GM21717 (cell line): ENCODE results near the gene GSG1L.

Source experiments
- ATAC-seq: cut with Tn5 transposase; IDR thresholded peaks from one replicate; pipeline ENCODE4 v1.9.1; 2021; ENCODE audit warnings: mild to moderate bottlenecking, moderate library complexity; ENCODE audit not compliant: unreplicated experiment

The GSG1L gene

DNA sequence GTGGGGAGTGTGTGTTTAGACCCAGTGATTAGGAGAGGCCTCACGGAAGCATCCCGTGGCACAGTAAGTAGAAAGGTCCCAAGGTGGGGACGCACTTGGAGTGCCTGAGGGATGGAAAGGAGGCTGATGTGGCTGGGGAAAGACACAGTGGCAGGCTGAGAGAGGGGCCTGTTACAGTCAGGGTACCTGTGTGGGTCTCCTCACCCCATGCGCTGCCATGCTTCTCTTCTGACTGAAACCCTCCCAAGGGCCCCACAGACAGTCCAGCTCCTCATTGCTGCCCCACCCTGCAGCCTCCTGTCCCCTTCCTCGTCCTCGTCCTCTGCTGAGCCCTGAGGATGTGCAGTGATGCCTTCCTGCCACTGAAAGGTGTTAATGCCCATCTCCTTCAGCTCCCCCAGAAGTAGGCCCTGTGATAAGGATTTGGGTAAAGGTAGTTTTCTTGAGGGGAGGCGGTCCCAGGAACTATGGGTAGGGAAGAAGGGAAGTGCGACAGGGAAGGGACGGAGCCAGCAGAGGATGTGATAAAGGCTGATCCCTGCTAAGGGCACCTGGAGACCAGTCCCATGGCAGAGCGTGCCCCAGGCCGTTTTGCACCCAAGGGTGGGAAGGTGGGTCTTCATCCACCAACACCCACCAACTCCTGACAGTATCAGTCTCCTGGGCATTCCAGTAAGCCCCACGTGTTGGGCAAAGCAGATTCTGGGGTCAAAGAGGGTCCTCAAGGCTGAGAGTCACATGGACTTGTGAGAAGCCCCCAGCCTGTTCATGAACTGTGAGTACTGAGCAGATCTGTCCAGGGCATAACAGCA, 237.2 kb downstream of the GSG1L start:
- ATAC-seq: no peak

DNA sequence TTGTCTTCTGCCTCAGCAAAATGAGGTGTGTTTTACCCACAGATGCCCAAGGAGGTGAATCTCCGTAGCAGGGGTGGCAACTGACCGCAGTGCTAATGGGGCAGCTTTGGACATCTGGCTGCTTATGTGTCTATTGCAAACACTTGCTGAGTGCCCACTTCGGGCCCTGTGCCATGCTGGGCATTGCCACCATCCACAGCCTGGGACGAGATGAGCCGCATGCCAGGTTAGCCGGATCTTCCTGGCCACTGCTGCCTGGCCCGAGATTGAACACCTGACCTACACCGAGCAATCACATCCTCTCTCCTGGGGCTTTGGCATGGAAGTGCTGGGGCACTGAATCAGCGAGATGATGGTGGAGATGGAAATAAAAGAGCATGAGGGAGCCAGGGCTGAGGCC, 238.7 kb downstream of the GSG1L start:
- ATAC-seq: no peak

DNA sequence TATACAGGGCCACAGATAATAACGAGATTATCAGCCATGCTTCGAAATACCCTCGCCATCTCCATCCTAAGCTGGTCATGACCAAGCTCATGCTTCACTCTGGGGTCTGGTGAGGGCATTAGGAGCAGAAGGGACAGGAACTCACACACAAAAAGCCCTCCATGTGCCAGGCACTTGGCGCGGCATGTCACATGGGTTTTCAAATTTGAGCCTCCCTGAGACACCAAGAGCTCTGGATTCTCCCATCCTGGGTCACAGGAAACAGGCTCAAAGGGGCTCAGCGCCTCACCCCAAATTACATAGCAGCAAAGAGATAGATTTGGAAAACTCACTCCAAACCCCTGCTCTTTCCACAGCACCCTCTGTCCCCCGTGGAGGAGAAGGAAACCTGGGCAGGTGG, 239.5 kb downstream of the GSG1L start:
- no peak for ATAC-seq

DNA sequence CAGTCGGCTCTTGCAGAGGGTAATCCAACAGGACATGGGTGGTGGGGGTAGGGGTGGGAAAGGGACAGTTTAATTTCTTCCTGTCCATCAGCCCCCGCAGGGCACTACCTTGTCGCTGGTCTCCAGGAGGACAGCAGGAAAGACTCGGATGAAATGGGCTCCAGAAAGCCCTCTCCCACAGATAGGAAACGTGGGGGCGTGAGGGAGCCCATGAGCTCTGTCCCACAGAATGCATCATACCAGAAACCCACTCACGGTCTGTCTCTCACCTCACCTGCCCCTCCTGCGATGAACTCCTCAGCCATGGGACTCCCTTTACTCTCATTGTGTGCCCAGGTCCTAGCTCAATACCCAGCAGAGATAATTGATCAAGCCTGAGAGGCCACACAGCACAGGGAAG, 240.1 kb downstream of the GSG1L start:
- no peak for ATAC-seq

DNA sequence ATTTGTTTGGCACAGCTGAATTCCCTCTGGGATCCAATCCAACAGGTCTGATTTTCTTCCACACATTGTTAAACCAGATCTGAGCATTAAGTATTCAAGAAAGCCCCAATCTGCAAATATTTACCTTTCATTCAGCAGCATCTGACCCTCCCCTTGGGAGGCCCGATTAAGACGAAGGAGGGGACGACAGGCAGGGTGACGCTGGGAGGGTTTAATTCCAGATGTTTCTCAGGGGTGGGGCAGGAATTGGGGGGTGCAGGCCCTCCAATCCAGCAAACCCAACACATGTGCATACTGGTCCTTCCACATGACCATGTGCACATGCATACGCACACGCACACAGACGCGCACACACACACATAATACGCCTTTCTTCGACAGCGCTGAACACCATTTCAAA, 240.5 kb downstream of the GSG1L start:
- no peak for ATAC-seq

DNA sequence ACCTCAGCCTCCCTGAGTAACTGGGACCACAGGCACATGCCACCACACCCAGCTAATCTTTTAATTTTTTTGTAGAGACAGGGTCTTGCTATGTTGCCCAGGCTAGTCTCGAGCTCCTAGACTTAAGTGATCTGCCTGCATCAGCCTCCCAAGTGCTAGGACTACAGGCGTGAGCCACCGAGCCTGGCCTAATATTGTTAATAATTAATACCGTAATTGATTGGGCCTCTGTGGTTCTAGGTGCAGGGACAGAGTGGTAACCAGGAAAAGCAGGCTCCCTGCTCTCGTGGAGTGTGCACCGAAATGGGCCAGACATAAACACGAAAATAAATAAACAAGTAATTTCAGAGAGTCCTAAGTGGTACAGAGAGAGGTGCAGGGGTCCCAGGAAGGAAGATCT, 241.0 kb downstream of the GSG1L start:
- no peak for ATAC-seq

DNA sequence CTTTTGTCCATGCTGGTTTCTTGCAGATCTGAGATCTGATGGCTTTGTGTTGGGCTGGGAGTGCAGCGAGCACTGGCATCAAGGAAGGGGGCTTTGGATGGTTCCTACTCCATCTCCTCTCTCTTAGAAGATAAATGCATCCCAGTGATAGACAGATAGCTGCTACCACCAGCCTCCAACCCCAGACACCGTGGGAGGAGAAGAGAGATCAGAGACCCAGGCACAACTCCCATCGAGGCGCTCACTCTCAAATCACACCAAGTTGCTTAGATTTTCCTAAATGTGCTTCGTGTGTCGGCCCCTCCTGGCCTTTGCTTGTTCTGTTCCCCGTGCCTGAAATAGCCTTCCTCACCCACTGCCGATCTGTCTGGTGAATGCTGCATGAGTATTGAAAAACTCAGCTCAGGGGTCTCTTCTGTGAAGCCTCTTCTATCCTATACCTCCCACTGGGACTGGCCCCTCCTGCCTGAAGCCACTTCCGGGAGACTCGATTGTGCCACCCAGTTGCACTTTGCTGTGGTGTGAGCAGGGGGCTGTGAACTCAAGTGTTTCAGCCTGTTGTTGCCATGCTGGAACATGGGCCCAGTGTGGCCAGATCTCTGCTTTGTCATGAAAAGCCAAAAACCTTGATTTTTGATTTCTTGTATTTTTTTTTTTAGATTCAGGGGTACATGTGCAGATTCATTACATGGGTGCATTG, 242.7 kb downstream of the GSG1L start:
- no peak for ATAC-seq

DNA sequence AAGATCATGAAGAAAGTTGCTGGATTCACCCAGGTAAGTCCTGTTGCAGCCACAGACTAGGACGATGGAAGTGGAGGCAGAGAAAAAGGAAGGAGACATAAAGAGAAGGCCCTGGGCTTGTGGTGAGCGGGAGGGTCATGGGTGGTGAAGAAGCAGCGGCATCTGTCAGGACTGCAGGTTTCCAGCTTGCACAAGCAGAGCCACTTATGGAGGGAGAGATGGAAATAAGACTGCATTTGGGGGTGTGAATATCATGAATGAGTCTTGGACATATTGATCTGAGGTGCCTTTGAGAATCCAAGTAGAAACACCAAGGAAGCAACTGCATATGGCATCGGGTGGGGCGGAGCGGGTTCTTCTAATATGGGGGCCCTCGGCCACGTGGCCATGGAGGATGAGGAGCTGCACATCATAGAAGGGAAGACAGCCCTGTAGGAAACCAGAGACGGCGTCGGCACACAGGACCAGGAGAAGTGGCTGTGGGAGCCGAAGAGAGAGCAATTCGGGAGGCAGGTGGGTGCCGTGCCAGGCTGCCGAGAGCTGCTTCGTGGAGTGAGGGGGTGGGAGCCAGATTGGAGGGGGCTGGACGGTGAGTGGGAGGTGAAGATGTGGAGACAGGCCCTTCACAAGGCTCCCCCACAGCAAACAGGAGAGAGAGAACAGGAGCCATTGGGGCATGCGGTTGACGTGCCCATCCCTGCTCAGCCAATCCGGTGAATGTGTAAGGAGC, 243.5 kb downstream of the GSG1L start:
- no peak for ATAC-seq

DNA sequence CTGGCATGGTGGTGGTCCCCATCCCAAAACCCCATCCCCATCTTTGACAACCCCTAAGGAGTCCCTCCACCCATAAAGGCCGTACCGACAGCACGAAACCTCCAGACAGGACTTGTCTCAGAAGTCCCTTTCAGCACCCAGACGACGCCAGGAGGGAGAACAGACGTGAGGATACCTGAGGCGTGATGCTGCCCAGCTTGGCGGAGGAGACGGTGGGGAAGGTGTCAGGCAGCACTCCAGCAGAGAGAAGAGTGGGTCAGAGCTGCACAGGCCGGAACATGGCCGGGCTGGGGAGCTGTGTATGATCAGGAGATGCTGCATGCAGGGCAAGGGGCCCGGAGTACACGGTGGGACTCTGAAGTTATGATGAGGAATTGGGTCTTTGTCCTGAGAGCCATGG, 244.2 kb downstream of the GSG1L start:
- no peak for ATAC-seq

DNA sequence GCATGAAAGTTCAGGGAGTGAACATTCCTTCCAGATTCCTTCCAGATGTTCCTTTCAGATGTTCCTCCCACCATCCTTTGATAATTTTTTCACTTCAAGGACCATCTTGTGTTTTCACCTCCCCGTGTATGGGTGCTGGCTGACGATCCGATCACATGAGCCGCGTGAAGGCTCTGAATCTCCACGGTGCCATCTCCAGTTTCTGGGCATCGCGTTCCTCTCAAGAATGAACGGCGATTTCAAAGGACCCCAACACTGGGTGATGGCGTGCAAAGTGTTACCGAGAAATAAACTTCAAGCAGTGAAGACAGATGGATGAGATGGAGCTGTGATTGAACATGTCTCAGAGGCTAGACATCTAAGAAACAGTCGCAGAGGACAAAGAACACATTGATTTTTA, 245.3 kb downstream of the GSG1L start:
- ATAC-seq: no peak

DNA sequence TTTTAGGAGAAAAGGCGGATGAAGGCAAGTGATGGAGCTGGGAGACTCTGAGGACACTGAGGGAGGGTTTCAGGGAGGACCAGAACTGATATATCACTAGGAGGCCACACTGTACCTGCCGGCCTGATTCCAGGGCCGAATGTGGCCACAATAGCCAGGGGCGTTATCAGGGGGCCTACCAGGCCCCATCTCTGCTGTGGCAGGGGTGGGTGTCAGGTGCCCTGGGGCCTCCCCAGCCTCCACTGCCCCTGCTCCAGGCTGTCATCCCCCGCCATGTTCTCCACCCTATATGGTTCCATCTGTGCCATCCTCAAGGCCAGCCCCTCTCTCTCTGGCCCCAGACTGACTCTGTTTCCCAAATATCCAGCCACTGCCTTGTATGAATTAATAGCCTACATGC, 246.5 kb downstream of the GSG1L start:
- no peak for ATAC-seq

DNA sequence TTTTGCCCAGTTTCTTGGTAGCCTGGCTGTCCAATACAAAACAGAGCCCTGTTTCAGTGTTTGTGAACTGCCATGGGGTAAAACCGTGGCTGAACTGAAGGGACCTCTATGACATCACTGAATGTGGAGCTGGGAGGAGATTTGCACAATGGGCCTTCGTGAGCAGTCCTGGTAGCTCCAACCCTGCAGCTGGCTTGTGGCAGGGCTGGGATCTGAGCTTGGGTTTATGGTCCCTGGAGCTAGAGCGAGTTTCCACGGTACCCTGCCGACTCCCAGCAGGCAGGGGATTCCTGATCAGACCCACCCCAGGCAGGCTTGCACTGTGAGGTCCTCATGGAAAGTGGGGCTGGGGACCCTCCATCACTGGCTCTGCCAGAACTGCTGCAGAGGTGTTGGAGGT, 247.0 kb downstream of the GSG1L start:
- ATAC-seq: no peak

DNA sequence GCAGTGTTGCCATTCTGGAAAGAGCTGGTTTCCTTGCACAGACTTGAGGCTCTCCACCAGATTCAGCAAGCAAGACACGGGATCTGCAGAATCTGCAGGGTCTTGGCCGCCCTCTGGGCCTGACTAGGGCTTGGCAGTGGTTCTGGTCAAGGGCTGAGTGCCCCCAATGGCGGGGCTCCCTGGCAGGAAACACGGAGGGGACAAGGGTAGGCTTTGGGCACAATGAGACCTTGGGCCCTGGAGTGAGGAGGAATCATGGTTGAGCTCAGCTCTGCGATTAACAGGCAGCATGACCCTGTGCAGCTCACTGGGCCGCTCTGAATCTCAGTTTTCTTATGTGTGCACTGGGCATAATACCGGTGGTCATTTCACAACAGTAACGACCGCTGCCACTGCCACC, 249.9 kb downstream of the GSG1L start:
- no peak for ATAC-seq

DNA sequence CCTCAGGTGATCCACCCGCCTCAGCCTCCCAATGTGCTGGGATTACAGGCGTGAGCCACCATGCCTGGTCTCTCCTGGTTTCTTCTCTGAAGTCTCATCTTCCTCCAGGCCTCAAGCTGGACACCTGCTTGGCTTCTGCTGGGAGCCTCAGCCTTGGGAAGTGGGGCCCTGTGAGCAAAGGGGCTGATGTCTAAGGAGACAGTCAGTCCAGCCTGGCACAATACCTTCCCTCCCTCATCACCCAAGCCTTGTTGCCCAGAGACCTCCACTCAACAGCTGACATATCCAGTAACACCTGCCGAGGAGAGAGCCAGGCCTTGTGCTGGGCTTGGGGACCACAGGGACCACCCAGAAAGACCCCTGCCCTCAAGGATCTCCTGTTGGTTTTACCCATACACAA, 251.6 kb downstream of the GSG1L start:
- no peak for ATAC-seq

DNA sequence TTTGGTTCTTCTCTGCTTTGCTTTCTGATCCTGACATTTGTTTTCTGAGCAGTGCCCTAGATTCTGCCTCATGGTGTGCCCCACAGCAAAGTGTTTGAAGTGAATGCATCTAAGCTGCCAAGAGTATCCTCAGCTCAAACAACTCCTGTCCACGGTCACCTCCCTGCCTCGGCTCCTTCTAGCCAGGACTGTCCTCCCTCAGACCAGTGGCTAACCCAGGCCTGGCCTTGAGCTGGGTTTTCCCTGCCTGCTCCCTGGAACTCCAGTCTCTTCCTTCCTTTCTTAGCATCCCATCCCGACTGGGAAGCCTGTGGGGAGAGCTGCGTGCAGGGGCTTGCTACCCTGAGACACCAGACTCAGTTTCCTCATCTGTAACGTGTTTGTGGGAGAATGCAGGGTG, 256.5 kb downstream of the GSG1L start:
- no peak for ATAC-seq

DNA sequence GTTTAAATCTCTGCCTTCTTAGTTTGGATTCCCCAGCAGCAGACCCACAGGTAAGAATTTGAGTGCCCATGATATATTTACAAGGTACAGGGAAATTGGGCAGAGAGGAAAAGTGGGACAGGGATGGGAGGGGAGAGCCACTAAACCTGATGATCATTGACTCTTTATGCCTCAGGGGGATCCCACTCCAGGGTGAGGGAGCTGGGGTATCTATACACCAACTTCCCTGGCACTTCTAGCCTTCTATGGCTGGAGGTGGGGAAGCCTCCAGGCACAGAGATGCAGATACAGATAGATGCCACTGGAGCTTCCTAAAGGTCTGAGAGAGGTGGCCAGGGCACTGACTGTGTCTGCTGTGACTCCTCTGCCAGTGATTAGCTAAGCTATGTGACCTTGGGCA, 257.1 kb downstream of the GSG1L start:
- no peak for ATAC-seq

DNA sequence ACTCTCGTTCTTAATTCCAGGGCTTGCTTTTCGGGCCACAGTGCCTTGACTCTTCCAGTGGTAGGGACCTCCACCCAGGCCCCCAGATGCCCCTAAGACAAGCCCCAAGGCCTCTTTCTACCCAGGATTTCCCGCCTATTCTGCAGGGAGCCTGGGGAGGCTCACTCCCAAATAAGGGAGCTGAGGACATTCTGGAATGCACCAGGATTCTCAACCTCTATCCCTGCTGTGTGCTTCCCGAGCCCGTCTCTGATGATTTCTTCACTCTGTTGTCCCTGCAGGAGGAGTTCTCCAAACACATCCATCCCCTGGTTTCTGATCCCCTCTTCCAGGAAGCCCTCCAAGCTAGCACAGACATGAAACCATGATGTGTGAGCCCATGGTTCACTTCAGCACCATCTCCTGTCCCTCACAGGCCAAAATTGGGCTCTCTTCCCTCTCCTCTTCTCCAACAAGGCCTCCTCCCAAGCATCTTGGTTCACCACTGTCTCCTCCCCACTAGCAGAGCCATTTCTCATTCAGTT, 257.6 kb downstream of the GSG1L start:
- no peak for ATAC-seq

DNA sequence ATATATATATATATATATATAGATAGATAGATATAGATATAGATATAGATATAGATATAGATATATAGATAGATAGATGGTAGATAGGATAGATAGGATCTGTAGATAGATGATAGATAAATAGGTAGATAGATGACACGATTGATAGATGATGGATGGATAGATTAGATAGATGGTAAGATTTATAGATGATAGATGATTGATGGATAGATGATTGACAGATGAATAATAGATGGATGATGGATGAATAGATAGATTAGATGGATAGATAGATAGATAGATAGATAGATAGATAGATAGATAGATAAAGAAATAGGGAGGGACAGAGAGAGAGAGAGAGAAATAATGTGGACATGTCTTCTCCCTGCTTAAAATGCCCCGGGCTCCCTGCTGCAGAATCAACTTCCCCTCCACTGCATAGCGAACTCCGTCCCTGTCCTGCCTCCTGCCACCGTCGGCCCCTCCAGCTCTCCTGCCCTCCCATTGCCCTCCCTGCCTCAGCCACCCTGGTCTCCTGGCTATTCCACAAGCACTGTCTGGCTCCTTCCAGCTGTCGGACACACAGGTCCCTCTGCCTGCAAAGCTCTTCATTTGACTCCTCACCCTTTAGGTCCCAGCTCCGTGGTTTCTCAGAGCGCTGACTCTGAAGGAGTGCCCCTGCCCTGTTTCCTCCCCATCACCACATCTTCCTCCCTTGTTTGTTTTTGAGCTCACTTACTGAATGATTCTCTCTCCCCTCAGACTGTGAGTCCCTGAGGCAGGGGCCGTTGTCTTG, 259.6 kb downstream of the GSG1L start:
- no peak for ATAC-seq

DNA sequence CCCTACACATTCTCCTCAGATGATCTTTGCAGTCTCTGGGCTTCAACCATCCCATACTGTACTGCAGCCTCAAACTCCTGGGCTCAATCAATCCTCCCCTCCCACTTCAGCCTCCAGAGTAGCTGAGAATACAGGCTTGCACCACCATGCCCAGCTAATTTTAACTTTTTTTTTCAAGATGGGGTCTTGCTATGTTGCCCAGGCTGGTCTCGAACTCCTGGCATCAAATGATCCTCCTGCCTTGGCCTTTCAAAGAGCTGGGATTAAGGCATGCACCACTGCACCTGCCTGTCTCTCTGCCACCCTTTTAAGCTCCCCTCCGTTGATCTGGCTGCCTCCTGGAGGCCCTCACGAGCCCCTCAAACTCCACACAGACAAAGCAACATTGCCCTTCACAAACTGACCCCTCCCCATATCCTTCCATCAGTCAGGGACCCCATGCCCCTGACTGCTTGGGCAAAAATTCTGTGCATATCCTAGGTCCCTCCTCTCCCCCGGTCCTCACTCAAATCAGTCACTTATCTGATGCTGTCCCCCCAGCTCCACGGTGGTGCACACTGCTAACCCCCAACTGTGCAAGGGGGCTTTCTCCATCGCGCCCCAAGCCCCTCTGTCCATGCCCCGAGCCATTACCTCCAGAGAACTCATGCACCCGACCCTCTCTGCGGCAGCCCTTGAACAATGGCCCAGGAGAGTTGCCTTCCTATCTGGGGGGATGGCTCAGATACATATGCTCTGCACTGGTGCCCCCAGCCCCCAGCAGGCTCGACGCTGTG, 260.7 kb downstream of the GSG1L start:
- no peak for ATAC-seq

DNA sequence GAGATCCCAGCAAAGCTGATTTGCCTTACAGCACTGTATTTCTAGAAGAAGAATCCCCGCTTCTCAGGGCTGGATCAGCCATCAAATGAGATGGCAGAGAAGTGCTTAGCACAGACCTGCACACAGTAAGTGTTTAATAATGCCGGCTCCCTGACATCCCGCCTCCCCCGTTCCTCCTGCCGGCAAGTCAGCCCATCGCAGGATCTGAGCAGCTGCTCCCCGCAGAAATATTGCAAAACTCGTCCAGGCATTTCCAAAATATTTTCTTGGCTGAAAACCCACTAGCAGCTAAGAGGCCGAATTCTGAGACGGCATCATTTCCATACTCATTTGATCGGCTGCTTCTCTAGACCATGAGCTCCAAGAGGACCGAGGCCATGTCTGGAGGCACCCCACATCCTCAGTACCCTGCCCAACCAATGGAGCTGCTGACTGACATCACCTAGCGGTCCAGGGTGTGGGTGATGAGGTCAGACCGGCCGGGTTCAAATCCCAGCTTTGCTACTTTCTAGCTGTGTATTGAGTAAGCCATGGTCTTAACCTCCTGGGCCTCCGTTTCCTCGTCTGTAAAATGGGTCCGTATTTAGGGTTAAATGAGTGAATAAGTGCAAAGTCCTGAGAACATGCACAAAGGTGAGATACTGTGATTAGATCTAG, 262.1 kb downstream of the GSG1L start:
- ATAC-seq: no peak
